SK-N-SH treated with all-trans-retinoic acid at 6 μM for 48 hours (cell line): ENCODE results near the gene CPA5.

ENCODE experiments used
- ATAC-seq: fragments of 200-7000 bp; cut with Tn5 transposase; 3 replicates; pipeline ENCODE4 v1.9.1; 2020; ENCODE audit warnings: mild to moderate bottlenecking, moderate library complexity
- ARNTL ChIP-seq: fragments of 450-650 bp; formaldehyde crosslinking; IDR thresholded peaks from 2 replicates; pipeline ENCODE4 v1.5.0; 2020; ENCODE audit warnings: low read depth, mild to moderate bottlenecking, moderate library complexity, borderline replicate concordance
- BACH2 ChIP-seq: fragments of 250-450 bp; sonication (Bioruptor Pico); IDR thresholded peaks from 2 replicates; pipeline ENCODE4 v1.9.0; 2021; ENCODE audit warnings: mild to moderate bottlenecking, borderline replicate concordance
- CREB5 ChIP-seq: fragments of 250-450 bp; sonication (Bioruptor Pico); IDR thresholded peaks from 2 replicates; pipeline ENCODE4 v1.5.1; 2020; ENCODE audit warnings: low read depth, mild to moderate bottlenecking, moderate library complexity
- CSDC2 ChIP-seq: fragments of 250-450 bp; sonication (Bioruptor Pico); IDR thresholded peaks from 2 replicates; pipeline ENCODE4 v1.5.0; 2020; ENCODE audit warnings: mild to moderate bottlenecking, moderate library complexity
- CSRNP3 ChIP-seq: fragments of 250-450 bp; sonication (Bioruptor Pico); IDR thresholded peaks from 2 replicates; pipeline ENCODE4 v1.5.1; 2021; ENCODE audit warnings: mild to moderate bottlenecking, moderate library complexity
- ESRRG ChIP-seq: fragments of 250-450 bp; sonication (Bioruptor Pico); IDR thresholded peaks from 2 replicates; pipeline ENCODE4 v1.6.1; 2021; ENCODE audit warnings: mild to moderate bottlenecking
- GLIS3 ChIP-seq: fragments of 250-450 bp; sonication (Bioruptor Pico); IDR thresholded peaks from 2 replicates; pipeline ENCODE4 v1.5.0; 2020; ENCODE audit warnings: mild to moderate bottlenecking, moderate library complexity
- ISL1 ChIP-seq: fragments of 250-450 bp; sonication (Bioruptor Pico); IDR thresholded peaks from 2 replicates; pipeline ENCODE4 v2.1.2; 2022; ENCODE audit warnings: mild to moderate bottlenecking, moderate library complexity
- OSR1 ChIP-seq: fragments of 250-450 bp; sonication (Bioruptor Pico); IDR thresholded peaks from 2 replicates; pipeline ENCODE4 v1.8.0; 2022; ENCODE audit warnings: moderate library complexity, mild to moderate bottlenecking, inconsistent platforms
- PATZ1 ChIP-seq: fragments of 250-450 bp; sonication (Bioruptor Pico); IDR thresholded peaks from 2 replicates; pipeline ENCODE4 v1.8.0; 2020; ENCODE audit warnings: mild to moderate bottlenecking, moderate library complexity, borderline replicate concordance
- POU6F1 ChIP-seq: fragments of 250-450 bp; sonication (Bioruptor Pico); IDR thresholded peaks from 2 replicates; pipeline ENCODE4 v1.8.0; 2021; ENCODE audit warnings: low read depth, mild to moderate bottlenecking, moderate library complexity, borderline replicate concordance
- PPARA ChIP-seq: fragments of 250-450 bp; sonication (Bioruptor Pico); IDR thresholded peaks from 2 replicates; pipeline ENCODE4 v1.5.0; 2020; ENCODE audit warnings: mild to moderate bottlenecking, borderline replicate concordance
- RARB ChIP-seq: fragments of 250-450 bp; sonication (Bioruptor Pico); IDR thresholded peaks from 2 replicates; pipeline ENCODE4 v1.8.0; 2021; ENCODE audit warnings: mild to moderate bottlenecking, moderate library complexity
- SNAI2 ChIP-seq: fragments of 250-450 bp; sonication (Bioruptor Pico); IDR thresholded peaks from 2 replicates; pipeline ENCODE4 v1.5.0; 2020; ENCODE audit warnings: mild to moderate bottlenecking, moderate library complexity
- TCF4 ChIP-seq: fragments of 250-450 bp; sonication (Bioruptor Pico); IDR thresholded peaks from 2 replicates; pipeline ENCODE4 v1.8.0; 2021; ENCODE audit warnings: mild to moderate bottlenecking, moderate library complexity, borderline replicate concordance
- TOX ChIP-seq: fragments of 250-450 bp; sonication (Bioruptor Pico); IDR thresholded peaks from 2 replicates; pipeline ENCODE4 v1.8.0; 2021; ENCODE audit warnings: mild to moderate bottlenecking, moderate library complexity, borderline replicate concordance
- TSHZ2 ChIP-seq: fragments of 250-450 bp; sonication (Bioruptor Pico); IDR thresholded peaks from 2 replicates; pipeline ENCODE4 v1.5.0; 2020; ENCODE audit warnings: mild to moderate bottlenecking, moderate library complexity
- ZFP3 ChIP-seq: fragments of 250-450 bp; sonication (Bioruptor Pico); IDR thresholded peaks from 2 replicates; pipeline ENCODE4 v1.5.0; 2020; ENCODE audit warnings: mild to moderate bottlenecking, moderate library complexity
- ZFP30 ChIP-seq: fragments of 450-650 bp; formaldehyde crosslinking; IDR thresholded peaks from 2 replicates; pipeline ENCODE4 v1.5.0; 2022; ENCODE audit warnings: mild to moderate bottlenecking, moderate library complexity
- ZNF70 ChIP-seq: fragments of 450-650 bp; formaldehyde crosslinking; IDR thresholded peaks from 2 replicates; pipeline ENCODE4 v1.5.0; 2020; ENCODE audit warnings: mild to moderate bottlenecking, moderate library complexity
- ZNF8 ChIP-seq: fragments of 450-650 bp; formaldehyde crosslinking; IDR thresholded peaks from 2 replicates; pipeline ENCODE4 v1.5.0; 2020; ENCODE audit warnings: mild to moderate bottlenecking, moderate library complexity

The CPA5 gene

GRCh38 chr7:130361681-130362080 lies 17.1 kb downstream of the CPA5 start (continued):
- no peak for TF ChIP-seq CSDC2 (CRISPR knock-in tag)
- TF ChIP-seq TCF4 (CRISPR knock-in tag), result no peak
- no peak for TF ChIP-seq CSRNP3 (CRISPR knock-in tag)
- TF ChIP-seq OSR1 (CRISPR knock-in tag), result no peak
- TF ChIP-seq ISL1 (CRISPR knock-in tag), result no peak
- TF ChIP-seq SNAI2, result no peak
- no peak for TF ChIP-seq ZFP30 (CRISPR knock-in tag)
- no peak for TF ChIP-seq BACH2 (CRISPR knock-in tag)
- no peak for TF ChIP-seq TOX
- no peak for TF ChIP-seq ESRRG
- no peak for TF ChIP-seq PPARA
- no peak for TF ChIP-seq POU6F1 (CRISPR knock-in tag)
- no peak for TF ChIP-seq RARB (CRISPR knock-in tag)

GRCh38 chr7:130362251-130362816 lies 17.7 kb downstream of the CPA5 start:
- ATAC-seq, result no peak
- no peak for TF ChIP-seq PPARA
- TF ChIP-seq PATZ1, result no peak
- TF ChIP-seq ZNF8, result no peak
- no peak for TF ChIP-seq ISL1 (CRISPR knock-in tag)
- no peak for TF ChIP-seq ESRRG
- no peak for TF ChIP-seq TOX
- no peak for TF ChIP-seq TCF4 (CRISPR knock-in tag)
- no peak for TF ChIP-seq CREB5
- no peak for TF ChIP-seq BACH2 (CRISPR knock-in tag)
- TF ChIP-seq ZFP30 (CRISPR knock-in tag), result no peak
- TF ChIP-seq ARNTL, result no peak
- TF ChIP-seq CSDC2 (CRISPR knock-in tag), result no peak
- TF ChIP-seq OSR1 (CRISPR knock-in tag), result no peak
- no peak for TF ChIP-seq GLIS3 (CRISPR knock-in tag)
- no peak for TF ChIP-seq TSHZ2 (CRISPR knock-in tag)
- TF ChIP-seq ZNF70 (CRISPR knock-in tag), result no peak
- TF ChIP-seq POU6F1 (CRISPR knock-in tag), result no peak
- TF ChIP-seq ZFP3 (CRISPR knock-in tag), result no peak
- no peak for TF ChIP-seq RARB (CRISPR knock-in tag)
